Measurements from ENCODE around the gene PROK1.
A peak's percentile ranks its signal among the peaks of the same experiment; 100 is the strongest.

PROK1 gene

GRCh38 chr1:110465038-110465813, 14.3 kb downstream of the PROK1 start:
- no peak for DNase-seq (ENCODE audit: low read depth)

- no peak for DNase-seq (ENCODE audit: low read depth)
These were observed 14.9 kb downstream of the PROK1 start for GRCh38 chr1:110465814-110466380.

- DNase-seq (ENCODE audit: low read depth): no peak
These were observed 15.8 kb downstream of the PROK1 start for GRCh38 chr1:110466646-110467280.

- no peak for DNase-seq (ENCODE audit: low read depth)
These were observed 20.2 kb downstream of the PROK1 start for GRCh38 chr1:110471131-110471530.

- no peak for DNase-seq (ENCODE audit: low read depth)
These were observed 21.6 kb downstream of the PROK1 start for GRCh38 chr1:110472546-110472945.

- DNase-seq (ENCODE audit: low read depth): no peak
These were observed 23.5 kb downstream of the PROK1 start for GRCh38 chr1:110474444-110474843.

GRCh38 chr1:110475362-110476027, 24.5 kb downstream of the PROK1 start:
- no peak for DNase-seq (ENCODE audit: low read depth)

- DNase-seq (ENCODE audit: low read depth): no peak
These were observed 25.2 kb downstream of the PROK1 start for GRCh38 chr1:110476028-110476765.

GRCh38 chr1:110477041-110477440, 26.1 kb downstream of the PROK1 start:
- peak; percentile 23 for DNase-seq (ENCODE audit: low read depth)

- no peak for DNase-seq (ENCODE audit: low read depth)
These were observed 26.6 kb downstream of the PROK1 start for GRCh38 chr1:110477445-110477957.

GRCh38 chr1:110477967-110478640, 27.2 kb downstream of the PROK1 start:
- DNase-seq (ENCODE audit: low read depth): no peak

GRCh38 chr1:110478886-110479285, 27.9 kb downstream of the PROK1 start:
- no peak for DNase-seq (ENCODE audit: low read depth)

- DNase-seq (ENCODE audit: low read depth): no peak
These were observed 29.6 kb downstream of the PROK1 start for GRCh38 chr1:110480356-110481096.

GRCh38 chr1:110481968-110482623, 31.1 kb downstream of the PROK1 start:
- DNase-seq (ENCODE audit: low read depth): no peak

- no peak for DNase-seq (ENCODE audit: low read depth)
These were observed 31.8 kb downstream of the PROK1 start for GRCh38 chr1:110482662-110483307.

- DNase-seq (ENCODE audit: low read depth): no peak
These were observed 32.3 kb downstream of the PROK1 start for GRCh38 chr1:110483308-110483685.

GRCh38 chr1:110484801-110485200, 33.9 kb downstream of the PROK1 start:
- DNase-seq (ENCODE audit: low read depth): no peak

- DNase-seq (ENCODE audit: low read depth): no peak
These were observed 34.8 kb downstream of the PROK1 start for GRCh38 chr1:110485725-110486124.

- no peak for DNase-seq (ENCODE audit: low read depth)
These were observed 36.8 kb downstream of the PROK1 start for GRCh38 chr1:110487726-110488125.

GRCh38 chr1:110488161-110488560, 37.2 kb downstream of the PROK1 start:
- DNase-seq (ENCODE audit: low read depth): no peak
